CD4-positive, alpha-beta T cell treated with Interleukin-17A for 4 hours (primary cell): ENCODE results near the gene CRADD.
"Not testable (repeated sequence)": the region's sequence is repeated elsewhere in the genome, so short reads cannot be mapped to it uniquely, and the experiment has no call there.

Source experiments
- DNase-seq: peaks from one replicate; pipeline ENCODE4 v3.0.0-alpha.2; 2020; ENCODE audit warnings: mixed read lengths

CRADD gene

DNA sequence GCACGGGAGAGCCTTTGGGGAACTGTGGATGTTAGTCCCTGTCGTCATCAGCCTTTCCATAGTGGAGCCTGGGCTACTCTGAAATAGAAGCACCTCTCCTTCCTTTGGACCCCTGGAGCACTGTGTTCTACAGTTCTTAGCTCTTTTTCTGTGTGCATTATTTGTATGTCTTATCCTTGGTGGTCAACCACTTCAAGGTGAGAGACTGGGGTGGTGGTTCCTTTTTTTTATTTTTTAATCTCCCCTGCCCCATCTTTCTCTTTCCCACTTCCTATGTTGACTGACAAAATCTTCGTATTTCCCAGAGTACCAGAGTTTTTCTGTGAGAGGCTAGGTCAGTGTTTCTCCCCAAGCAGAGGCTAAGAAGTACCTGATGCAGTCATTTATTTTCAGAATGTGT lies 111.7 kb downstream of the CRADD start:
- DNase-seq = no peak

DNA sequence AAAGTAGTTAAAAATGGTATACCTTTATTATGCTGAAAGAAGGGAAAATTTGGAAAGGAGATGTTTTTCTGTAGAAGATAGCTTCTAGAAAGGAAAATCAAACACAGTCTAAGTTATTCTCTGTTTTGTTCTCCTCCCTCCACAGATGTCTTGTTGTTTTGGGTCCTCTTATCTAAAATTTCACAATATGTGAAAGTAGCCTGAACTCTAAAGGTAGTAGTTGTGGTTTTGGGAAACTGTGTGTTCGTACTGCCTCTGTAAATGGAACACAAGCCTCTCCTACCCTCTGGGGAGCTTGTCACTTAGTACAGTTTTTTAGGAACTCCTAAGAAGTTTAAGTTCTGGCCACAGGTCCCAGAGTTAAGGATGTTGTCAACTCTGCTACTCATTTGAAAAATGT lies 112.6 kb downstream of the CRADD start:
- DNase-seq = no peak

DNA sequence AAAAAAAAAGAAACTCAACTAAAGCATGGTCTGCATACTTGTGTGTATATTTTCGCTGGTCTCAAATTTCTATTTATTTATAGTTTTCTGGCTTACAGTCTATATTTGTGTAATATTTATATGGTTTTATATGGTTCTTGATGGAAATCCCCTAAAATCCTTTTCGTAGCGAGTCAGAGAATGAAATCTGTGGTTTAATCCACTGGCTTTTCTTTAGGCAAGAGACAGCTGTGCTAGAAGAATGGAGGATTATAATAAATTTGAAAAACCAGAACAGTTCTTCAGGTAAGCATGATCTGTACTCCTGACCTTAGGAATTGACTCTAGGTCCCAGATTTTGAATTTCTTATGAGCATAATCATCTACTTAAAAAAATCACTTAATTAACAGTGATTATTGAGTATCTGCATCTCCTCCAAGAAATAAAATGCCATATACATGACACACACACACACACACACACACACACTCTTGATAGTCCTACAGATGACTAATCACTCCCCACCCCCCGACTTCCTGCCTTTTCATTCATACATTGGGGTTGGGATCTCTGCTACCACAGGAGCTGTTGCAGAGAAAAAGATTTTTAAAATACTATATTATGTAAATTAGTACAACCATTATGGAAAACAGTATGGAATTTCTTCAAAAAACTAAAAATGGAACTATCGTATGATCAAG lies 113.4 kb downstream of the CRADD start:
- peak; percentile 62 for DNase-seq

DNA sequence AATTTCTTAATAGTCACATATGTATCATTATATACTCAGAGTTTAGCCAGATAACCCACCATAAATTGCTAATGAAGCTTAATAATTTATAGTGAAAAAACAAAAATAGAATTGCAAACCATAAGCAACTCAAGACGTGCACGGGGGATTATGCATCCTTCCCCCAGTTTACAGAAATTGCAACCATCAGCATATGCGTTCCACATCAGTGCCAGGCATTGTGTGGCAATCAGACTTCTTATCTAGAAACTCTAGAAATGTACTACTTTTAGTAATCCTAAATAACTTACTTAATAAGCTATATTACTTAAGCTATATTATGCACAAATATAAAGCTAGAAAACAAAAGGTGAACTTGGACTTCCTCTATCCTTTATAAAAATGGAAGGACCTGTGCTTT lies 115.8 kb downstream of the CRADD start:
- no peak for DNase-seq

DNA sequence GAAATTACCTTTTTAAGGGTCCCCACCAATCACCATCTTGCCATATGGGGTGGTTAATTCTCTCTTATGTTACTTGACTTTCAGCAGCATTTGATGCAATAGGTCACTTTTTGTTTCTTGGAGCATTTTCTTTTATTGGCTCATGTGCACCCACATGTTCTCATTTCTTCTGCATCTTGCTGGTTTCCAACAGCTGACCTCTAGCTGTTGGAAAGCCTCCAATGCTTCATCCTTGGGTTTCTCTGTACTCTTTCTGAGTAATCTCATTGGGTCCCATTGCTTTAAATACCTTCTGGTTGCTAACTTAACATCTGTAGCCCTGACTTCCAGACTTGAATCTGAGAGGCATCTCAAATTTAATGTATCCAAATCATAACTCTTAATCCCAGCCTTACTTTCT lies 116.8 kb downstream of the CRADD start:
- DNase-seq = no peak

DNA sequence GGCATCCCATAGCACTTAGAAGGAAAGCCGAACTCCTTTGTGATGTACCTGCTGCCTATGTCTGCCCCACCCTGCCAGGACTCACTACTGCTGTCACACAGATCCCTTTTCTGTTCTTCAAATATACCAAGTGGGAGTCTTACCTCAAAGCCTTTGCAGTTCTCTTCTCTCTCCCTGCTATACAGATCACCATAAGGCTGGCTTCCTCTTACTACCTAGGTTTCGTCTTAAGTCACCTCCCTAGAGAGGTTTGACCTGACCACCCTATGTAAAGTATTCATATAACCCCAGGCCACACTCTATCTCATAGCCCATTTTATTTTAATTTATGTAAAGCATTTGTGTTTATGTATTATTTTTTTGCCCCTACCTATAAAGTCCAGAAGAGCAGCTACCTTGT lies 117.6 kb downstream of the CRADD start:
- DNase-seq = no peak

DNA sequence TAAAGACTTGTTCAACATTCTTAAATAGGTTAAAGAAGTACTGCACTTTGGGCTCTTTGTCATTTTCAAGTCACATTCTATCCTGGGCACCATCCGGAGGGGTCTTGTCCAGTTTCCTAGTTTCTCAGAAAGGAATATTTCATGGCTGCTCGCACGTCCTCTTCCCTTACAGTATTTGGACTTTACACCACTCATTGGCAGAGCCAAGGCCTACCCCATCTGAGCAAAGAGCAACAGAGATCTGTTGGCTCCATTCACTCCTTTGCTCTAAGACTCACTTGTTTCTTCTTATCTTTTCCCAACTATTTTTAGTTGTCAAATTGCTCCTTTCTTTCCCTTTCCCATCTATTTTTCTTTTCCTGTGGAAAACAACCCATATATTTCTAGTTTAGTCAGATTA lies 118.2 kb downstream of the CRADD start:
- DNase-seq = no peak

DNA sequence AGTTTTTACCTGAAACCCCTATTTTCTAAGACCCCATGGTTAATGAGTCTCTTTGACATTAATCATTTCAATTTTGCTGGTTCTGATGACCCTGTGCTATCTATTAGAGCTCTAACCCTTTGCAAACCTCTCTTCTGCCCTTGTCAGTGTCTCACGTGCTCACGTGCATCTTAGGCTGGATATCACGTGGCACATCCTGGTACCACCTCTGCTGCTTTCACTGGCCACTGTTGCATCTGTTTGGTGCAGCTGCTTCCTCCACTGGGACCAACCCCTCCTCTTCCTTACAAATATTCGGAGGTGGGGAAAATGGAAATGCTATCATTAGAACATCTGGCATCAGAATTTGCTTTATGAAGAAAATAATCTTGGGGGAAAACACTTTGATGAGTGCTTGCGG lies 119.6 kb downstream of the CRADD start:
- no peak for DNase-seq

DNA sequence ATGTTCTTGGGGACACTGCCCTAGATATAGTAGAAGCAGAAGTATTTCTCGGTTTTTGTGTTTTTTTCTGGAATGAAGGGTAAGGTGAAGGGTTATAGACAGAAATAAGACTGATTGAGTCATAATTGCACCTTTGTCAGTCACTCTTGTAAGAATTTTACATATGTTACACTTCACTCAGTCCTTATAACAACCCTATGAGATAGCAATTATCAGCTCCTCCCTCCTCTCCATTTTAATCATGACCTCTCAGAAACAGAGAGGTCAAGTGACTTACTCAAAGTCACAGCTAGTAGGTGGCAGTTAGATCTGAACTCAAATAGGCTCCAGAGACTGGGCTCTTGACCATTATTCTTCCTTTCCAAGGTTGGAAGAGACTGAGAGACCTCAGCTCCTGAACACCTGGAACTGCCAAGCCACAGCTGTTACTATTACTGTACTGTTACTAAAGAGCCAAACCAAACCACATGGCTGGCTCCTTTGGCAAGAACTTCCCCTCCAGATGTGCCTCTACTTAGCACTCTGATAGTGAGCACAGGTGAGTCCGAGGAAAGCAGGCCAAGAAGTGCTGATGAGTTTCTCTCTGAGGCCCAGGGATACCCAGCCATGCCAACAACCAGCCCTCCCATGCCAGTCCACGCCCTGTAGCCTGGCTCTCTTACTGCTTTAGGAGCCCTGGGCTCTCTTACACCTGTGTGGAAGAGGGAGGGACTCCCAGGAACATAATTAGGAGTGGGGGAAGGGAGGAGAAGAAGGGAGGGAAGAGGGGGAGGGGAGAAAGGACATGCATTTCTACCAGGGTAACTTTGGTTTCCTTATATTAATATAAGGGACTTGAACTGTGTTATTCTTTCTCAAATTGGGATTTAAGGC lies 121.3 kb downstream of the CRADD start:
- no peak for DNase-seq

DNA sequence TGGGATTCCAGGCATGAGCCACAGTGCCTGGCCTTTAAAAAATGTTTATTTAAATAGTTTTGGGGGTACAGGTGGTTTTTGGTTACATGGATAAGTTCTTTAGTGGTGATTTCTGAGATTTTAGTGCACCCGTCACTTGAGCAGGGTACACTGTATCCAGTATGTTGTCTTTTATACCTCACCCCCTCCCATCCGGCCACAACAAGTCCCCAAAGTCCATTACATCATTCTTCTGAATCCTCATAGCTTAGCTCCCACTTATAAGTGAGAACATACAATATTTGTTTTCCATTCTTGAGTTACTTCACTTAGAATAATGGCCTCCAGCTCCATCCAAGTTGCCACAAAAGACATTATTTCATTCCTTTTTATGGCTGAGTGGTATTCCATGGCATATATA lies 124.5 kb downstream of the CRADD start:
- not testable (repeated sequence) for DNase-seq

DNA sequence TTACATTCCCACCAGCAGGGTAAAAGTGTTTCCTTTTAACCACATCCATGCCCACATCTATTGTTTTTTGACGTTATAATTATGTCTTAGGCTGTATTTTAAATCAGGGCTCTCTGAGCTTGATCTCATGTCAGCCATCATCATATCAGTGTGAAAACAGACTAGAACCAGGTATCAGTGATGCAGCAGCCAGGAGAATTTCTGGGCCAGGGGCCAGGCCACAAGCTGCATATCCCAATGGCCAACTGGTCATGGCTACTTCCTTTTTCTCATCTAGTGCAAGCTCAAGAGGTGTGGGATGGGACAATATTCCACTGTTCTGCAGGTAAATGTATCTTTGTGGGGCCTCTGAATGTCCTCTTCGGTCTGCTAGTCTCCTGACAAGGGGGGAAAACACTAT lies 125.1 kb downstream of the CRADD start:
- no peak for DNase-seq

DNA sequence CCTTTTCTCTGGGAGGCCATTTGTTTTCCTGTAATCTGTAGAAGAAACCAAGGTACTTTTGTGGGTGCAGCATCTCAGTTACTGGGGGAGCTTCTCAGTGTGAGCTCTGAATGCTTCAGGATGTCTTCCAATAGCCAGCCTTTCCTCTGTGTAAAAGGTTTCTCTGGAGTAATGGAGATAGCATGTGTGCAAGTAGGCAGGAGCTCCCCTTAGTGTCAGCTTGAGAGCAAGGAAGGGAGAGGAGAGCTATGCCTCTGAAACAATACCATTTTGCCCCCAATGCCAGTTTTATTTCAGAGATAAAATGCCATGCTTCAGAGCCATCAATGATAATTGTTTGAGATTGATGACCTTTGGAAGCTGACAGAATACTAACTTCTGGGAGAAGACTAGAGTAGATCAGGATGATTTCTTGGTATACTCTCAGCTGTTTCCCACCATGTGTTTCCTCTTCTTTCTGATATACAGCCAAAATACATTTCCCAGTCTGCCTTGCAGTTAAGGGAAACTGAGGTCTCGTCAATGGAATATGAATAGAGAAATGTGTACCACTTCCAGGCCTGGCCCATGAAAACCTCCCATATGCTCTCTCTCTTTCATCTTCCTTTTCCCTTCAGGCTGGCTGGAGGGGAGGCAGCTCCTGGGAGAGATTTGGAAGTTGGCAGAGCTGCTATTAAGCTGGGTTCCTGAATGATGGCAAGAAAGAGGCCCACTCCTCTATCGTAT lies 125.7 kb downstream of the CRADD start:
- no peak for DNase-seq

DNA sequence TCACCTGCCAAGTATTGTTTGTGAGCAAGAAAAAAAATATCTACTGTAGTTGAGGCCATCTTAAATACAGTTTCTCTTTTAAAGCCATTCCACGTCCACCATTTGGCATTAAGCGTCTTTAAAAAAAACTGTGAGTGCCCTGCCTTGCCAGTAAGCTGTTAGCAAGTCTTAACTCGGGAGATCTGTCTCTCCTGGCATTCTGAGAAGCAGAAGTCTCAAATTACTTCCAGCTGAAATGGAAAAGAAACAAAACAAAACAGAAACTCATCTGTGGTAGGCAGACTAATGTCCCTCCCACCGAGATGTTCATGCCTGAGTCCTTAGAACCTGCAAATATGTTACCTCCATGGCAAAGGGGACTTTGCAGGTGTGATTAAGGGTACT lies 126.2 kb downstream of the CRADD start:
- DNase-seq = no peak

DNA sequence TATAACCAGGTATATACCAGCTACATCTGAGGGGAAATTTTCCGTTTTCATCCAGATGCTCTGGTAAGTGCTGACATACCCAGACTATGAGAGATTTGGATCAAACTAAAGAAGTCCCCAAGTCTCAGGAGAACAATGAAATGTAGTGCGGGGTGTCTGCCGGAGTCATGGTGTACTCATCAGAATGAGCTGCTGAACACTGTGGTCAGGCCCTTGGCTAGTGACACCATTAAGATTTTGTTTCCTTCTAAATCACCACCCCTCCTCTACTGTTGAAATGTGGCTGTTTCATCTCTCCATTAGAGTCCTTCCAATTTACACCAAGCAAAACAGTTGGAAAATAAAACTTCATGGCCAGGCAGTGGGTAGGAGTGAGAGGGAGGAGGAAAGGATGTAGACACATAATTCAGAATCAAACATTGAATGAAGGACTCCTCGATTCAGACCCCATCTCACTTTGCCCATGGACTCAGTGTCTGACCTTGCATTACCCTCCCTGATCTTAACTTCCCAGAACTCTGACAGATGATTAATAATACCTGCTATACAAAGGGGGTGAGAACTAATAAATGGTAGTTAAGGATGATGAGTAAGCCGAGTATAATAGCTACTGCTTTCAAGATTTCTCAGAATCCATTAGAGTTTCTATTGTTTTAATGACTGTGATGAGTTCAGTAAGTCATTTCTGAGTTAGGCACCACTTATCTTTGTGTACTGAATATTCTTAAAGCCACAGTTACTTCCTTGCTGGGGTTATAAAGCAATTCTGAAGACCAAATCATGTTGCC lies 127.4 kb downstream of the CRADD start:
- DNase-seq = no peak

DNA sequence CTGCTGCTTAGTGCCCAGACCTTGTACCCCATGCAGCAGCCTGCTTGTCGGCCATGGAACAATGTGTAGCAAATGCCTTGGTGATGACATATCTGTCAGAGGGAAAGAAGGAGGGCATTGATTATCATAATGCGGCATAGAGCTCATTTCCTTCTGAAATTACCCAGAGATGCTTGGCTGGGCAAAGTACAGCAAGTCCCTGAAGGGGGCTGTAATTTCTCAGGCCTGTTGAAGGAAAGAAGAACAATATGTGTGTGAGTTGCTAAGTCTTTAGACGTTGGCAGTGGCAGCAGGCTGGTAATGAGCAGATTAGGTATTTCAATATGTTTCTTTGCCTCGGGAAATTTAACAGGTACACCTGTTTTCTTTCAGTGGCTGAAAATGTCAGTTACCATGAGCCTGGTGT lies 128.6 kb downstream of the CRADD start:
- no peak for DNase-seq

DNA sequence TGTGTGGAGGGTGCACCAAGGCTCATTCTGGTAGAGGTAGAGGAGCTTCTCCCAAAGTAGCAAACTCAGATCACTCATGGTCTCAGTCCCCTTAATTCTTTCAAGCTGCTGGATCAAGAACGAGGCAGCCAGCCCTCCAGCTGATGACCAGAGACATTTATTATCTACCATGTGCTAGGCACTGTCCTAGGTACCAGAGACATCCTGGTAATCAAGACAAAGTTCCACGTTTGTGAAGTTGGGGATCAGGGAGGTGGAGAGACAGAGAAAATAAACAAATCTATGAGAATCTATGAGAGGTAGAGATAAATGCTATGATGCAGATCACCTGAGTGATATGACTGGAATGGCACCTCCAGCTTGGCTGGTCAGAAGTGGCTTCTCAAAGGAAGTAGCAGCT lies 130.2 kb downstream of the CRADD start:
- no peak for DNase-seq

DNA sequence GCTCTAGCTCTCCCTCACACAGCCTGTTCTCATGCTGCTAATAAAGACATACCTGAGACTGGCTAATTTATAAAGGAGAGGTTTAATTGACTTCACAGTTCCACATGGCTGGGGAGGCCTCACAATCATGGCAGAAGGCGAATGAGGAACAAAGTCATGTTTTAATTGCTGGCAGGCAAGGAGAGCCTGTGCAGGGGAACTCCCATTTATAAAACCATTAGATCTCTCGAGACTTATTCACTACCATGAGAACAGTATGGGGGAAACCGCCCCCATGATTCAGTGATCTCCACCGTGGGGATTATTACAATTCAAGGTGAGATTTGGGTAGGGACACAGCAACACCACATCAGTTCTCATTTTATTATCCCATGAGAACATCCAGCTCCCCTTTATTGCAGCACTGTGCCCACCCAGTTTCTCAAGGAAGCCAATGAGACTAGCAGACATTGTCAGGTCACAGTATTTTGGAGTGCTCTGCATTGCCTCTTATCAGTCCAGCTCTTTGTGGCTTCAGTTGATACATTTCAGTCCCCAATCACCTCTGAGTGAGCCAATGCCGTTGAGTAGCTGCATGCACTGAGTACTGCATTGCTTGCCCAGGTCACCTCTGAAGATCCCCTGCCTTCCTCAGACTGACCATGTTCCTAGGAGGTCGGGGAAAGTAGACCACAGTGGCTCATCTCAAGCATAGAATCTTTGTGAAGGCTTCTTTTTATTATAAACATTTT lies 131.2 kb downstream of the CRADD start:
- DNase-seq = no peak

DNA sequence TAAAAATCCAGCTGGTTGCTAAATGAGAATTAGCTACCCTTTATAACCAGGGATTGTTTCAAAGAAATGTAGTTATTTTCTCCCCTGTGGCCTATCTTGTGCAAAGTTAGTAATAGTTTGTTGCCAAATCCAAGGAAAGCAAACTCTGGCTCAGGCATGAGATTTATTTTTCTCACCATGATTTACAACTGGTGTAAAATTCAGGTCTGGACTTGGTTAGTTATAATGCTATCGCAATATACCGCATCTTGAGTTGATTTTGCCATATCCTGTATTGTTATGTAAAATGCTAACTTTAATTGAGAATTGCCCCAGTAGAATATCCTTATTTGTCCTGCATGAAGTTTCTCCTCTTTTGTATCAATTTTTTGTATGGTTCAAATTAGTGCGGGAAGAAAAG lies 135.5 kb downstream of the CRADD start:
- DNase-seq = no peak

DNA sequence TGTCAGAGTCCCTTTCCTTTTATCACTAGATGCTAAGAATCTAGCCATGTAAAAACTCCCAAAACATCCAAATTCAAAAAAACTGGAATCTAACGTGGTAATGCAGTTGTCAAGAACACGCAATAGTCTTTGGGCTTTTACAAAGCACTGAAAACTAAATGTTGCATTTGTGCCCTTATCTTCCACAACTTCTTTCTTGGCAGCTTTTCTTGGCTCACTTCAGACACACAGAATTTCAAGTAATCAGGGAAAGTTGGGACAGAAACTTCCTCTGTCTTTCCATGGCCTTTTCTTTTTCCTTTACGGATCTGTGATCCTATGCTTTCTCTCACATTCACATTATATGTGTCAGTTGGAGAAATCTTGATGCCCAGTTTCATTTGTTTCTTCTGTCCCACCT lies 136.0 kb downstream of the CRADD start:
- DNase-seq = no peak

DNA sequence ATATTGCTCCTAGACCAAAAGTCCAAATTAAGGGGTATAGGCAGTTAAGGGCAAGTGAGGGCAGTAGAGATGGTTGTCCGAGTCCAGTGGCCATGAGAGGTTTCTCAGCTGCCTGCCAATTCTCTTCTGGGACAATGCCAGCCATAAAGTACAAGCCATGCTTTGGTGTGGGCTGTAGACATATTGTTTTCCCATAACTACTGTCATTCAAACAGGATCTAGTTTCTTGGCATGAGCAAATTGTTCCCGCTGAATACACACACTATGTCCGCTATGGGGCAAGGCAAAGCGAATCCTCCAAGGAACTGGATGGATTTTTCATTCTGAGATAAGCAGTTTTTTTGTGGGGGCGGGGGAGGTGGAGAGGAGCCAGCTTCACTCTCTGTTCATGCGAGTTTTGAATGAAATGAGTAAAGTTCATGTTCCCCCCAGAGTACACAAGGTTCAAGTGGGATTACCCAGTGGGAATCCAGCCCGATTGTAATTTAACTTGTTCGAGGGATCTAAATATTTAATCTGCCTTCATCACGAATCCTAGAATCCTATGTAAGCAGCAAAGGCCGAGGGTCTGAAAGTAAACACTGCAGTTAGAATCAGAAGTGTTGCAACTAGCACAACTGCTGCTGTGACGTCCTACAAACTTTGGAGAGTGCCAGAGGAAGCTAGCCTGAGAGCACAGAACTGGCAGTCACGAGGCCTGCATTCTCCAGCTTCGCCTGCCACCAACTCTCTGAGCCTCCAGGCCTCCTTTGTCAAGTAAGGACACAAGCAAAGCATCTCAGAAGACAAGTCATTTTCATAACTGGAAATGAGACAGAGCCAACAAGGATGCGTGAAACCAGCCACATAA lies 137.0 kb downstream of the CRADD start:
- no peak for DNase-seq

DNA sequence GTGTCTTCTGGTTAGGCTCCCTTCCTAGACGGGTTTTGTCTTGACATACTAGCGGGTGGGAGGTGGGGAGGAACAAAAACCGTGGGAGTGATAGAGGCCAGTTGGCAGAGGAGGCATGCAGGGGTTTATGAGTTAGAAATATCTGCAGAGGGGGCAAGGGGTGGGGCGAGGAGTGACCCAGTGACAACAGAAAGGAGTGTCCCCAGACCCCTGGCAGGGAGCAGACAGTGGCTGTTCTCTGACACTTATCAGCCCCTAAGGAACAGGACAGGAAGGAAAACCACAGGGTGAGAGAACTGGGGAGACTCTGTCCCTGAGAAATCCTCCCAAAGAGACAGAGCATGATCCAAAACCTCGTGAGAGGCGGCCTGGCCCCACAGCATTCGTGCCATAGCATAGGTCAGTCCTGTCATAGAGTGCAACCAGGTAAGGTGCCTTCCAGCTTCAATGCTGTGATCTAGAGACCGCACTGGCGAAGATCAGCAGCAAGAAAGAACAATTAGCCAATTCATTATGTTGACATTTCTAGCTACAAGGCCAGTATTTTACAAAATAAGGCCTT lies 141.4 kb downstream of the CRADD start:
- DNase-seq = no peak
